Keratinocyte (primary cell): ENCODE results near the gene MGLL. TPM values are rescaled to one million over a fixed set of nuclear protein-coding genes. Genes with fewer than 3 reads are reported as not detected.

Experiments
- DNase-seq: peaks from one replicate; pipeline ENCODE4 v3.0.0-alpha.2; 2011; ENCODE audit warnings: low read depth, missing footprints, low spot score
- FAIRE-seq: peaks from 2 replicates; lab custom pipeline; 2011; peaks lifted over from hg19 to GRCh38; lab: Jason Lieb, UNC
- H2AFZ ChIP-seq: 2 replicates; pipeline ENCODE4 v1.6.0; 2012; ENCODE audit warnings: low read length, control low read depth, inconsistent platforms; ENCODE audit not compliant: control insufficient read depth
- H3K27ac ChIP-seq: 2 replicates; pipeline ENCODE4 v1.5.1; 2011; ENCODE audit warnings: low read length; ENCODE audit not compliant: control insufficient read depth, insufficient read depth
- H3K27me3 ChIP-seq: 3 replicates; pipeline ENCODE4 v1.6.0; 2011; ENCODE audit warnings: low read length; ENCODE audit not compliant: control insufficient read depth, insufficient read depth; ENCODE audit errors: extremely low read depth
- H3K36me3 ChIP-seq, 2 experiments: 2 replicates in 1 of 2; 3 replicates in 1 of 2; pipeline ENCODE4 v1.5.1; 2011; ENCODE audit warnings: low read length in 2 of 2, mild to moderate bottlenecking in 1 of 2; ENCODE audit not compliant: control insufficient read depth in 2 of 2, insufficient read depth in 2 of 2; ENCODE audit errors: extremely low read depth in 1 of 2
- H3K4me1 ChIP-seq: 3 replicates; pipeline ENCODE4 v1.5.1; 2011; ENCODE audit warnings: low read length; ENCODE audit not compliant: control insufficient read depth, insufficient read depth; ENCODE audit errors: extremely low read depth
- H3K4me2 ChIP-seq: 3 replicates; pipeline ENCODE4 v1.6.0; 2011; ENCODE audit warnings: low read depth, low read length; ENCODE audit not compliant: control insufficient read depth, insufficient read depth; ENCODE audit errors: extremely low read depth
- H3K4me3 ChIP-seq, 3 experiments: fragments of 200-600 bp in 1 of 3; sonication (generic) in 1 of 3; 2 replicates in 2 of 3; 3 replicates in 1 of 3; pipeline ENCODE4 v1.5.1; 2011 to 2016; ENCODE audit warnings: low read length in 3 of 3, mild to moderate bottlenecking in 3 of 3, control low read depth in 2 of 3, inconsistent platforms in 1 of 3, low read depth in 1 of 3, mixed read lengths in 1 of 3, mixed run types in 1 of 3, moderate library complexity in 1 of 3; ENCODE audit not compliant: control insufficient read depth in 2 of 3, insufficient read depth in 2 of 3; ENCODE audit errors: extremely low read depth in 1 of 3
- H3K79me2 ChIP-seq: 2 replicates; pipeline ENCODE4 v1.6.0; 2012; ENCODE audit warnings: low read length; ENCODE audit not compliant: control insufficient read depth, insufficient read depth
- H3K9ac ChIP-seq: 3 replicates; pipeline ENCODE4 v1.6.0; 2011; ENCODE audit warnings: low read length; ENCODE audit not compliant: control insufficient read depth, insufficient read depth; ENCODE audit errors: extremely low read depth
- H3K9me1 ChIP-seq: 3 replicates; pipeline ENCODE4 v1.6.0; 2011; ENCODE audit warnings: low read length; ENCODE audit not compliant: control insufficient read depth, insufficient read depth; ENCODE audit errors: extremely low read depth
- H3K9me3 ChIP-seq: 2 replicates; pipeline ENCODE4 v1.5.1; 2012; ENCODE audit warnings: low read depth, low read length; ENCODE audit not compliant: control insufficient read depth
- H4K20me1 ChIP-seq: 3 replicates; pipeline ENCODE4 v1.6.0; 2011; ENCODE audit warnings: low read length; ENCODE audit not compliant: control insufficient read depth, insufficient read depth; ENCODE audit errors: extremely low read depth
- CTCF ChIP-seq, 3 experiments: IDR thresholded peaks in 1 of 3; conservative IDR thresholded peaks in 1 of 3; optimal IDR thresholded peaks in 1 of 3; 2 replicates in 2 of 3; 3 replicates in 1 of 3; pipeline versions ENCODE3 to v1.5.1; 2011; ENCODE audit warnings: low read length in 3 of 3, mild to moderate bottlenecking in 3 of 3, moderate library complexity in 2 of 3, control low read depth in 1 of 3, inconsistent platforms in 1 of 3; ENCODE audit not compliant: insufficient read depth in 2 of 3; ENCODE audit errors: extremely low read depth in 1 of 3
- EZH2 ChIP-seq: IDR thresholded peaks from one replicate; pipeline ENCODE4 v1.6.1; 2012; ENCODE audit warnings: inconsistent platforms, mild to moderate bottlenecking, low read length, moderate library complexity
- dilution Hi-C: fragments of 300-500 bp; cut with MboI; formaldehyde crosslinking; loops from one replicate; pipeline ENCODE4 v1.7.0; 2020; ENCODE audit warnings: low sequenced_read_pairs; ENCODE audit not compliant: extremely low pct_ligation_motif_present
- polyA plus RNA-seq, 5 experiments: library from polyadenylated mRNA; depleted of rRNA in 3 of 5; stranded (reverse) in 3 of 5; stranded (forward) in 1 of 5; unstranded in 1 of 5; fragments of >200 nt; gene quantifications; 1 replicate in 1 of 5; 2 replicates in 3 of 5; 3 replicates in 1 of 5; pipeline versions ENCODE4 v1.2.1 to v1.2.3, GENCODE V29; 2011 to 2012; ENCODE audit warnings: missing spikeins in 2 of 5, low read depth in 1 of 5, low replicate concordance in 1 of 5

The MGLL gene
- polyA plus RNA-seq, 1 donor (not counting 4 experiments of a cell fraction or from before 2014, with no cell fraction given), result 17.8 TPM

GRCh38 chr3:127820826-127821313 is 1.4 kb downstream of the MGLL start:
- no peaks in the 10 kb centered on the region for H3K9me1 ChIP-seq
- H3K9ac ChIP-seq, result peak overlapping the region; percentile 86
- no peaks in the 10 kb centered on the region for H3K27me3 ChIP-seq
- peak overlapping the region; percentile 78 for H3K27ac ChIP-seq
- H3K36me3 ChIP-seq, result peaks cover 3 to 9% of the 10 kb centered on the region in 2 experiments
- no peaks in the 10 kb centered on the region for H4K20me1 ChIP-seq
- no peaks in the 10 kb centered on the region for H3K9me3 ChIP-seq
- peak overlapping the region; percentile 98 for H3K4me2 ChIP-seq
- TF ChIP-seq CTCF (optimal IDR thresholded peaks at IDR 0.05 in 1 of 3, IDR thresholded peaks at IDR 0.05 in 1 of 3, conservative IDR thresholded peaks at IDR 0.05 in 1 of 3; ENCODE audit: extremely low read depth in 1 of 3, insufficient read depth in 2 of 3, low read length in 3 of 3), result no peak
- TF ChIP-seq EZH2, result no peak
- H3K4me3 ChIP-seq, result peak overlapping the region in 2 of 3 experiments; percentile 79 to 81
- H3K79me2 ChIP-seq, result peaks cover 4% of the 10 kb centered on the region
- no peak for DNase-seq
- peaks cover 53% of the 10 kb centered on the region for H3K4me1 ChIP-seq
- dilution Hi-C loops, result no loop called here
- H2AFZ ChIP-seq, result peak overlapping the region; percentile 30
- peak; percentile 68 for FAIRE-seq

GRCh38 chr3:127820221-127820825 is 2.0 kb downstream of the MGLL start:
- H3K4me3 ChIP-seq, result peak overlapping the region in 2 of 3 experiments; percentile 79 to 81
- peaks cover 4% of the 10 kb centered on the region for H3K79me2 ChIP-seq
- no peaks in the 10 kb centered on the region for H3K27me3 ChIP-seq
- no peaks in the 10 kb centered on the region for H3K9me3 ChIP-seq
- peak overlapping the region; percentile 86 for H3K9ac ChIP-seq
- H2AFZ ChIP-seq, result peak overlapping the region; percentile 30
- H3K27ac ChIP-seq, result peak overlapping the region; percentile 78
- no peak for TF ChIP-seq EZH2
- TF ChIP-seq CTCF (optimal IDR thresholded peaks at IDR 0.05 in 1 of 3, IDR thresholded peaks at IDR 0.05 in 1 of 3, conservative IDR thresholded peaks at IDR 0.05 in 1 of 3; ENCODE audit: extremely low read depth in 1 of 3, insufficient read depth in 2 of 3, low read length in 3 of 3), result peak in 2 of 3 experiments; percentile 2 to 15
- peaks cover 53% of the 10 kb centered on the region for H3K4me1 ChIP-seq
- DNase-seq, result no peak
- peaks cover 3 to 14% of the 10 kb centered on the region in 2 experiments for H3K36me3 ChIP-seq
- no peaks in the 10 kb centered on the region for H4K20me1 ChIP-seq
- H3K9me1 ChIP-seq, result no peaks in the 10 kb centered on the region
- FAIRE-seq, result no peak
- H3K4me2 ChIP-seq, result peak overlapping the region; percentile 98
- dilution Hi-C loops, result no loop called here
